ENCODE measurements around the gene FNTB. TPM values are rescaled to one million over a fixed set of nuclear protein-coding genes. Genes with fewer than 3 reads are reported as not detected.
A peak's percentile ranks its signal among the peaks of the same experiment; 100 is the strongest.

The FNTB gene
- total RNA-seq, 2 donors from 2014 or later, result 13.4 to 30.9 TPM

DNA sequence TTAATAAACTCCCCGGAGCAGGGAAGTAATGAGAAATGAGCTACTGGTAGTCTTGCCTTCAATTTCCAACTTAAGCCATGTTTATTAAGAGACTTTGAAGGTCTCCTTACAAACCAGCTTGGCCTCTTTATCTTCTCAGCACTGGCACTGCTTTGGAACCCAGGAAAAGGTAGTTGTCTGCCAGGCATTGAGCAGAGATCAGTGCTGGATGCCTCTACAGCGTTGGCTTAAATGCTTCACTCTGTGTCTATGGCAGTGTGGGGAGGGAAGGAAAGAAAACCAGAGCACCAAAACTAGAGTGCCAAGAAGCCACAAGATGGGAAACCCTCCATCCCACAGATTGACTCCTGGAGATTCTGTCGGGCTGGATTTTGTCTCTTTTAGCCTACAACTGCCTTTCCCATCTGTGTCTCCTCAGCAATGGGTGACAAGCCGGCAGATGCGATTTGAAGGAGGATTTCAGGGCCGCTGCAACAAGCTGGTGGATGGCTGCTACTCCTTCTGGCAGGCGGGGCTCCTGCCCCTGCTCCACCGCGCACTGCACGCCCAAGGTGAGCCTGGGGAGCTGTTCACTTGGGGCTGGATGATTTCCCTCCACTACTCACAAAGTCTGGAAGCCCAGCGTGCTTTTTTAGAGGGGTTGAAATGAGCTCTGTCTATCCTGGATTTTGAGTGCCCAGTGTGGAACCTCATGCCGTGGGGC, 57.3 kb downstream of the FNTB start:
- peaks cover 27 to 32% of the 10 kb centered on the region in 2 donors for H3K4me1 Mint-ChIP-seq (ENCODE audit: low read depth in 2 of 2)
- H3K27me3 Mint-ChIP-seq, result no peaks in the 10 kb centered on the region
- ATAC-seq, result no peak
- peak overlapping the region; percentile 70 for H3K4me3 Mint-ChIP-seq
- no peaks in the 10 kb centered on the region for H3K9me3 Mint-ChIP-seq
- H3K27ac Mint-ChIP-seq, result peak overlapping the region; percentile 78 to 90
- peaks cover 5% of the 10 kb centered on the region for H3K36me3 Mint-ChIP-seq
- DNase-seq (ENCODE audit: low spot score), result no peak

DNA sequence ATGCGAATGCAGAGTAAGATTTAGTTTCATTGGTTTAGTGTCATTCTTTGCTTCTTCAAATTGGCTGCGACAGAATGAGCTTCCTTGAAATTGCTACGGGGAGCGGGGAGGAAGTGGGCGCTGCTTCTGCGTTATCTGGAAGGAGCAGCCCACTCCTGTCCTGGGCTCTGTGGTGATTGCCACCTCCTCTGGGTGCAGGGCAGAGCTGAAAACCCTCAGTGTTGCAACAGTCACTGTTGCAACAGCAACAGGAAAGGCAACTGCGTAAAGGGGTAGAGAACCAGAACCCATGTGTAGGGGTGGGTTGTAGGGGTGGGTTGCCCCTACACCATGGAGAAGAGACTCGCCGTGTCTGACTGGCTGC, 57.9 kb downstream of the FNTB start:
- Mint-ChIP-seq H3K36me3 (peaks cover 5% of the 10 kb centered on the region), H3K27me3 (no peaks in the 10 kb centered on the region), H3K4me1 (ENCODE audit: low read depth in 2 of 2) (peaks cover 27 to 32% of the 10 kb centered on the region in 2 donors), H3K27ac (peak overlapping the region; percentile 78 to 90), H3K4me3 (peak overlapping the region; percentile 70), H3K9me3 (no peaks in the 10 kb centered on the region)
- peak; percentile 90 to 96 for ATAC-seq
- peak; percentile 79 for DNase-seq (ENCODE audit: low spot score)

DNA sequence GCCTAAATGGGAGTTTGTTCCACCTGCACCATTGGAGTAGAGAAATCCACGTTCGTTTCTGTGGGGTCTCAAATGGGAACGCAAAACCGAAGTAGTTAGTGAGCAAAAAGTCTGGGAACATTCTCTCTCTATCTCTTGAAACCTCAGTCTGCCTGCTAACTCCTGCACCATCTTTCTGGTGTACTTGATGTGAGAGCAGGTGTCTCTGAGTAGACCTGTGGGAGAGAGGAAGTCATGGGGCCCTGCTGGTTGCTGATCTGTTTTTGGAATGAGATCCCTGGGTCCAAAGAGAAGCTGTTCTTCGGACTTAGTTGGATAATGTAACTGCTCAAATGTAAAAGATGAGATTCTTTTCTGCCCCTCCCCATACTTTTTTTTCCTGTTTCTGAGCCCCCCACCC, 58.3 kb downstream of the FNTB start:
- H3K36me3 Mint-ChIP-seq, result peaks cover 5% of the 10 kb centered on the region
- H3K27me3 Mint-ChIP-seq, result no peaks in the 10 kb centered on the region
- no peaks in the 10 kb centered on the region for H3K9me3 Mint-ChIP-seq
- DNase-seq (ENCODE audit: low spot score), result no peak
- peak overlapping the region; percentile 70 for H3K4me3 Mint-ChIP-seq
- H3K4me1 Mint-ChIP-seq (ENCODE audit: low read depth in 2 of 2), result peaks cover 27 to 32% of the 10 kb centered on the region in 2 donors
- ATAC-seq, result no peak
- peak overlapping the region; percentile 78 to 90 for H3K27ac Mint-ChIP-seq

DNA sequence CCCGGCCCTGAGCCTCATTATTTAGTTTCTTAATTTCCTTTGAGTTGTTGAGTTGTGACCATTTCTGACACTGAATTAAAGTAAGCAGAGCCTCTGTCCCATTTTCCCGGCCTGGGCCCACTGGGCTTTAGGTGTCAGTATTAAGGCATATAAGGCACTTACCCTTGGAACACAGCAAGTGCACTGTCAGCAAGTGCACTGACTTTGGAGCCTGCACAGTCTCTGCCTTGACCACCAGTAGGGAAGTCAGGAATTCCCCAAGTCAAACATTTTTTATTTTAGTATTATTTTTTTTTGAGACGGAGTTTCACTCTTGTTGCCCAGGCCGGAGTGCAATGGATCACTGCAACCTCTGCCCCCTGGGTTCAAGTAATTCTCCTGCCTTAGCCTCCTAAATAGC, 59.0 kb downstream of the FNTB start:
- peaks cover 5% of the 10 kb centered on the region for H3K36me3 Mint-ChIP-seq
- ATAC-seq, result no peak
- H3K9me3 Mint-ChIP-seq, result no peaks in the 10 kb centered on the region
- H3K4me1 Mint-ChIP-seq (ENCODE audit: low read depth in 2 of 2), result peaks cover 27 to 32% of the 10 kb centered on the region in 2 donors
- H3K27me3 Mint-ChIP-seq, result no peaks in the 10 kb centered on the region
- no peak for DNase-seq (ENCODE audit: low spot score)
- peak overlapping the region in 1 of 2 donors; percentile 71 for H3K27ac Mint-ChIP-seq
- H3K4me3 Mint-ChIP-seq, result no peak overlapping the region

GRCh38 chr14:65052832-65053231, 66.1 kb downstream of the FNTB start:
- Mint-ChIP-seq H3K27ac (peak overlapping the region in 1 of 2 donors; percentile 17), H3K36me3 (no peaks in the 10 kb centered on the region), H3K9me3 (no peaks in the 10 kb centered on the region), H3K4me3 (no peak overlapping the region), H3K4me1 (ENCODE audit: low read depth in 2 of 2) (peaks cover 12 to 27% of the 10 kb centered on the region in 2 donors), H3K27me3 (no peaks in the 10 kb centered on the region)
- DNase-seq (ENCODE audit: low spot score) (no peak), ATAC-seq (no peak)

- Mint-ChIP-seq H3K4me1 (ENCODE audit: low read depth in 2 of 2) (peaks cover 11 to 27% of the 10 kb centered on the region in 2 donors), H3K36me3 (no peaks in the 10 kb centered on the region), H3K27me3 (no peaks in the 10 kb centered on the region), H3K27ac (peak overlapping the region in 1 of 2 donors; percentile 68), H3K9me3 (no peaks in the 10 kb centered on the region), H3K4me3 (no peak overlapping the region)
- DNase-seq (ENCODE audit: low spot score) (no peak), ATAC-seq (no peak)
These were observed 66.8 kb downstream of the FNTB start for GRCh38 chr14:65053466-65053865.

- H3K4me3 Mint-ChIP-seq, result peak overlapping the region; percentile 47
- no peaks in the 10 kb centered on the region for H3K36me3 Mint-ChIP-seq
- ATAC-seq, result peak; percentile 86 to 88
- peaks cover 11 to 27% of the 10 kb centered on the region in 2 donors for H3K4me1 Mint-ChIP-seq (ENCODE audit: low read depth in 2 of 2)
- H3K27me3 Mint-ChIP-seq, result no peaks in the 10 kb centered on the region
- DNase-seq (ENCODE audit: low spot score), result peak; percentile 74
- H3K9me3 Mint-ChIP-seq, result no peaks in the 10 kb centered on the region
- H3K27ac Mint-ChIP-seq, result peak overlapping the region; percentile 35 to 68
These were observed 67.9 kb downstream of the FNTB start for GRCh38 chr14:65054471-65055085.

DNA sequence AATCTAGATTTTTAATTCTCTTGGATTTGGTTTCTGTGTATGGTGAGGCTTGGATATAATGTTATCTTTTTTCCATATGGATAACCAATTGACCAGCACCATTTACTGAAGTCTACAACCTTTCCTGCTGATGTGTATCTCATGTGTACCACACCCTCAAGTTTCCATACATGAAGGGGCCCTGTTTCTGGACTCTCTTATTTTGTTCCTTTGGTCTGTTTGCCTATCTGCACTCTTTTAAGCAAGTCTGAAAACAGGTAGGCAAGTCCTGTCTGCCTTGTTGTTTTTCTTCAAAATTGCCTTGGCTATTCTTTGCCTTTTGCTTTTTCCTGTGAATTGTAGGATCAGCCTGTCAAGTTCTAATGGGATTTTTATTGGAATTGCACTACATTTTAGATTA, 71.0 kb downstream of the FNTB start:
- ATAC-seq, result no peak
- no peak overlapping the region for H3K4me3 Mint-ChIP-seq
- H3K4me1 Mint-ChIP-seq (ENCODE audit: low read depth in 2 of 2), result peaks cover 11 to 26% of the 10 kb centered on the region in 2 donors
- no peaks in the 10 kb centered on the region for H3K27me3 Mint-ChIP-seq
- H3K9me3 Mint-ChIP-seq, result no peaks in the 10 kb centered on the region
- DNase-seq (ENCODE audit: low spot score), result no peak
- peak overlapping the region; percentile 10 to 18 for H3K27ac Mint-ChIP-seq
- H3K36me3 Mint-ChIP-seq, result peaks cover 6% of the 10 kb centered on the region

DNA sequence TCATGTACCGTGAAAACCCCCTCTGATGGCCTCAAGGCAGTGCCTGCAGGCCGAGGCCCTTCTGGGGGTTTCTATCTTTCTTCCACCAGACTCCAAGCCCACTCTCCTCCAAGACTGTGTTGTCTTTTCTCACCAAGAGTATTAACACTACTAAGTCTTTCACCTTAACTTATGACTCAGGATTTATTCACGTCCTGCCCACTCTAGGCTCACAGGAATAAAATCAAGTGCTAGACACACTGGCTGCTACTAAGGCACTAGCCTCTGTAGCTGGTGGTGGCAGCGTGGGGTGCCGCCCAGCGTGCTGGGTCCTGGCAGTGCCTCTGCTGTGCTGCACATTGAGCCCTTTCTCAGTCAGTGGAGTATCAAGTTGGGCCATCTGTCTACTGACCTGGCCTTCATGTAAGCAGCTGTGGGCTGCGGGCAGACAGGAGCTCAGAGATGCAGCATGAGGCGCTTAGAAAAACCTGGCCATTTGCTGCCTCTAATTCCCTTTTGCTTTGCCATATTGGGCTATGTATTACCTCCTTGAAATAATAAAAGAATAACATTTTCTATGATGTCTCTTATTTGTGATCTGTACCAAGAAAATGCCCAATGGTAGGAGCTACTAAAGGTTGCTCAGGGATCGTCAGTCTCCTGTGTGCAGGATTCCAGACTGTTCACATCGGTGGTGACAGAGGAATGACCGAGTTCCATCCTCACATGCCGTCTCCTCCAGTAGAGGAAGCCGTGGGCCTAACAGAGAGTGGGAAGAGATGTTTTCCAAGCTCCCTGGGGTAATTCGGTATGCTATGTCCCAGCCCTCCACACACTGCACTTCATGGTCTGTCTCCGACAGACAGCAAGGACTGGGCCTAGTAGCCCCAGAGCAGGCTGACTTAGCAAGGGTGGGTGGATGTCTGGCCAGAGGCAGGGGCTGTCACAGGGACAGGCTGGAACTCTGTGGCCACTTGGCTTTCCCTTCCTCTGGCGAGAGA, 75.7 kb downstream of the FNTB start:
- no peak for DNase-seq (ENCODE audit: low spot score)
- Mint-ChIP-seq H3K36me3 (peaks cover 6% of the 10 kb centered on the region), H3K27me3 (no peaks in the 10 kb centered on the region), H3K9me3 (no peaks in the 10 kb centered on the region), H3K4me1 (ENCODE audit: low read depth in 2 of 2) (no peaks in the 10 kb centered on the region), H3K4me3 (no peak overlapping the region), H3K27ac (no peak overlapping the region)
- ATAC-seq, result peak in 1 of 2 donors; percentile 12

GRCh38 chr14:65065719-65066118, 79.0 kb downstream of the FNTB start:
- Mint-ChIP-seq H3K9me3 (no peaks in the 10 kb centered on the region), H3K36me3 (peaks cover 10% of the 10 kb centered on the region), H3K27me3 (no peaks in the 10 kb centered on the region)

DNA sequence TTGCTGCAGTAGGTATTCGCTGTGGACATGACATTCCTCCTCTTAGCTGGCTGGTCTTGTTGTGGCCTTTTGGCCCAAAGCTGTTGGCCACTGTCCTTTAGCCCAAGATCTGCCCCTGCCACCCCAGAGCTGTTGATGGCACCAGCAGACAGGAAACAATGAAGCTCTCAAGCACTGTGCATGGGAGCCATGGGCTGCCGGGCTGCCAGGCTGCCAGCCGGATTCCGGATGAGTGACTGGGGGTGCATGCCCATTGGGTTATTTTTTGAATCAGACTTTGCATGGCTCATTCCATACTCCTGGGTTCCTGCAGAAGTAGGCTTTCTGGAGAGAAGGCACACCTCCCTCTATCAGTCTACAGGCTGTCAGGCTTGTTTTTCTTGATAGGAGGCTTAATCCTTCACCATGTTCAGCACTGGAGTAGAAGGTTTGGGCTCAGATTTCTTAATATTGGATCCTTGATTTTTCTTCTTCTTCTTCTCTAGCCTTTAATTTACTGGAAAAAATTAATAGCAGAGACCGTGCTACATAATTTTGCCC, 83.2 kb downstream of the FNTB start:
- no peaks in the 10 kb centered on the region for H3K27me3 Mint-ChIP-seq
- no peak overlapping the region for H3K4me3 Mint-ChIP-seq
- H3K4me1 Mint-ChIP-seq (ENCODE audit: low read depth in 2 of 2), result peaks cover 17% of the 10 kb centered on the region in 2 donors
- DNase-seq (ENCODE audit: low spot score) (no peak), ATAC-seq (no peak)
- no peaks in the 10 kb centered on the region for H3K9me3 Mint-ChIP-seq
- H3K36me3 Mint-ChIP-seq, result peaks cover 11% of the 10 kb centered on the region
- no peak overlapping the region for H3K27ac Mint-ChIP-seq

More at GRCh38 chr14:65065719-65066118, 79.0 kb downstream of the FNTB start:
- peaks cover 0 to 4% of the 10 kb centered on the region in 2 donors for H3K4me1 Mint-ChIP-seq (ENCODE audit: low read depth in 2 of 2)
- H3K27ac Mint-ChIP-seq, result no peak overlapping the region
- ATAC-seq, result no peak
- DNase-seq (ENCODE audit: low spot score), result no peak
- H3K4me3 Mint-ChIP-seq, result no peak overlapping the region

DNA sequence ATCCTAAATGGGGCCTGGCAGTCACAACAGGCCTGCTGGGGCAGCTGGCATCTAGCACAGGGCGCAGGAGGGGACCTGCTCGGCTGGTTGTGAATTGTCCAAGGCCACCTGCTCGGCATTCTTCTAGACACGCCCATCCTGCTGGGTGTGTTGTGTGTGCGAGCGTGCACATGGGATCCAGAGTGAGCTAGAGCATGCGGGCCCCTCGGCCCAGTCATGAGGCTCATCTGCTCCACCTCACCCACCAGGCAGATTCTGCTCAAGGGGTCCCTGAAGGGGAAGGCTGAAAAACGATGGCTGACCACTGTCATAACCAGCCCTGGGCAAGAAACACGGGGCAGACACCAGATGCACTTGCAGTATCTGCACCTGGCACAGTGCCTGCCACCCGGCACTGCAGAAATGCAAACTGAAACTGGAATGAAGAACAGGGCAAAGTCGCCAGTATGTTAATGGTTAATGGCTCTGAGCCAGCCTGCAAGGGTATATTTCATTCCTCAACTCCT, 83.8 kb downstream of the FNTB start:
- Mint-ChIP-seq H3K36me3 (peaks cover 15% of the 10 kb centered on the region), H3K9me3 (no peaks in the 10 kb centered on the region), H3K27ac (no peak overlapping the region), H3K4me3 (no peak overlapping the region), H3K4me1 (ENCODE audit: low read depth in 2 of 2) (peaks cover 22% of the 10 kb centered on the region in 2 donors), H3K27me3 (no peaks in the 10 kb centered on the region)
- DNase-seq (ENCODE audit: low spot score) (no peak), ATAC-seq (peak in 1 of 2 donors; percentile 21)

DNA sequence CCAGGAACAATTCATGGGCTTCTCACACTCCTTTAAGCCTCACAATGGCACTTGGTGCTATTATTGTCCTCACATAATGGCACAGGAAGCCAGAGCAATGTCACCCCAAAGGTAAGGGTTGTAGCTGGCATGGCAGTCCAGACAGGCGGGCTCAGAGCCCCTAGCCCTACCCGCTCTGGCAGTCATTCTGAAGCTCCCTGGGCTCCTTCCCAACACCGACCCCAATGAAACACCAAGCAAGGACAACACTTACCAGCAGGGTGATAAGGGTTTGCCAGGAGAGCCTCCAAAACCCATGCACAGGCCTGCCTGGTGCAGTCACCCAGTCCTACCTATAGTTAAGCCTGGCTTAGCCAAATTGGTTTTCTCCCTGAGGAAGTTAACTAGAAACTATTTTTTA, 84.8 kb downstream of the FNTB start:
- no peak for DNase-seq (ENCODE audit: low spot score)
- peaks cover 15% of the 10 kb centered on the region for H3K36me3 Mint-ChIP-seq
- ATAC-seq, result no peak

More for the DNA sequence above, 84.8 kb downstream of the FNTB start:
- H3K27me3 Mint-ChIP-seq, result no peaks in the 10 kb centered on the region
- no peak overlapping the region for H3K4me3 Mint-ChIP-seq
- no peak overlapping the region for H3K27ac Mint-ChIP-seq
- H3K9me3 Mint-ChIP-seq, result no peaks in the 10 kb centered on the region
- peaks cover 22% of the 10 kb centered on the region in 2 donors for H3K4me1 Mint-ChIP-seq (ENCODE audit: low read depth in 2 of 2)

Data from natural killer cell treated with Interleukin-12 subunit alpha and Interleukin-12 subunit beta and Interleukin-15 and Interleukin-18, amount 100 ng/mL, for 72 hours (primary cell).